HG03378 (cell line): ENCODE measurements around the gene CHCHD6.

Source experiments
- ATAC-seq: cut with Tn5 transposase; IDR thresholded peaks from one replicate; pipeline ENCODE4 v1.9.1; 2021; ENCODE audit warnings: mild to moderate bottlenecking, moderate library complexity; ENCODE audit not compliant: unreplicated experiment

The CHCHD6 gene

GRCh38 chr3:126668450-126669401 is 35.3 kb upstream of the CHCHD6 start:
- ATAC-seq, result no peak

- no peak for ATAC-seq
Measured at GRCh38 chr3:126671521-126671920, 32.5 kb upstream of the CHCHD6 start.

GRCh38 chr3:126672340-126672739 is 31.7 kb upstream of the CHCHD6 start:
- no peak for ATAC-seq

GRCh38 chr3:126672741-126673140 is 31.3 kb upstream of the CHCHD6 start:
- no peak for ATAC-seq

GRCh38 chr3:126676919-126677705 is 26.9 kb upstream of the CHCHD6 start:
- no peak for ATAC-seq

- ATAC-seq, result no peak
Measured at GRCh38 chr3:126677862-126678503, 26.1 kb upstream of the CHCHD6 start.

- ATAC-seq, result no peak
Measured at GRCh38 chr3:126678693-126679317, 25.2 kb upstream of the CHCHD6 start.

- no peak for ATAC-seq
Measured at GRCh38 chr3:126679318-126679751, 24.7 kb upstream of the CHCHD6 start.

- ATAC-seq, result no peak
Measured at GRCh38 chr3:126679831-126680666, 24.0 kb upstream of the CHCHD6 start.

- no peak for ATAC-seq
Measured at GRCh38 chr3:126680667-126681055, 23.4 kb upstream of the CHCHD6 start.

- ATAC-seq, result no peak
Measured at GRCh38 chr3:126682009-126682408, 22.0 kb upstream of the CHCHD6 start.

GRCh38 chr3:126683069-126683468 is 21.0 kb upstream of the CHCHD6 start:
- ATAC-seq, result no peak

- ATAC-seq, result no peak
Measured at GRCh38 chr3:126684218-126684751, 19.8 kb upstream of the CHCHD6 start.

- no peak for ATAC-seq
Measured at GRCh38 chr3:126685021-126685420, 19.0 kb upstream of the CHCHD6 start.

GRCh38 chr3:126685493-126685892 is 18.5 kb upstream of the CHCHD6 start:
- ATAC-seq, result no peak

- ATAC-seq, result no peak
Measured at GRCh38 chr3:126691765-126692164, 12.3 kb upstream of the CHCHD6 start.

GRCh38 chr3:126692858-126693257 is 11.2 kb upstream of the CHCHD6 start:
- no peak for ATAC-seq

- no peak for ATAC-seq
Measured at GRCh38 chr3:126693921-126694320, 10.1 kb upstream of the CHCHD6 start.

- no peak for ATAC-seq
Measured at GRCh38 chr3:126696701-126697267, 7.3 kb upstream of the CHCHD6 start.
